CD4-positive, CD25-positive, alpha-beta regulatory T cell (primary cell): ENCODE measurements around the gene UTP3. TPM values are rescaled to one million over a fixed set of nuclear protein-coding genes. Genes with fewer than 3 reads are reported as not detected.
"Not testable (repeated sequence)": the region's sequence is repeated elsewhere in the genome, so short reads cannot be mapped to it uniquely, and the experiment has no call there.

Experiments
- ATAC-seq, 2 donors: fragments of 150-1000 bp; cut with Tn5 transposase; one replicate each; pipeline ENCODE4 v1.10.0; 2021; ENCODE audit warnings: low read depth in 2 of 2, moderate number of reproducible peaks in 2 of 2, moderate library complexity in 1 of 2
- DNase-seq, 3 donors: peaks; one replicate each; pipeline versions ENCODE4 v3.0.0 to v3.0.0-alpha.2; 2012 to 2022; ENCODE audit warnings: mixed read lengths in 1 of 3
- H3K27ac ChIP-seq: one replicate; pipeline ENCODE4 v1.7.0; 2013; ENCODE audit warnings: mild to moderate bottlenecking, low read length; ENCODE audit not compliant: insufficient read depth, poor library complexity, severe bottlenecking
- H3K27me3 ChIP-seq: one replicate; pipeline ENCODE4 v1.7.0; 2013; ENCODE audit warnings: low read length; ENCODE audit not compliant: control insufficient read depth, insufficient read depth
- H3K36me3 ChIP-seq: one replicate; pipeline ENCODE4 v1.7.0; 2013; ENCODE audit warnings: mild to moderate bottlenecking, low read length, moderate library complexity; ENCODE audit not compliant: control insufficient read depth, insufficient read depth
- H3K4me1 ChIP-seq: 2 replicates; pipeline ENCODE4 v1.7.0; 2013; ENCODE audit warnings: mild to moderate bottlenecking, low read length; ENCODE audit not compliant: insufficient read depth, control insufficient read depth, poor library complexity, severe bottlenecking
- H3K4me3 ChIP-seq: one replicate; pipeline ENCODE4 v1.7.0; 2013; ENCODE audit warnings: low read depth, mild to moderate bottlenecking, low read length, moderate library complexity
- H3K9me3 ChIP-seq, 2 experiments: 1 replicate in 1 of 2; 2 replicates in 1 of 2; pipeline ENCODE4 v1.7.0; 2013; ENCODE audit warnings: low read length in 2 of 2, mild to moderate bottlenecking in 1 of 2, moderate library complexity in 1 of 2; ENCODE audit not compliant: control insufficient read depth in 2 of 2
- H3K27ac Mint-ChIP-seq, 3 donors: one replicate each; pipeline ENCODE4 v1.8.0; 2020 to 2022; ENCODE audit warnings: mild to moderate bottlenecking in 3 of 3, mixed read lengths in 3 of 3, moderate library complexity in 2 of 3
- H3K27me3 Mint-ChIP-seq: one replicate; pipeline ENCODE4 v1.8.0; 2022; ENCODE audit warnings: mild to moderate bottlenecking, mixed read lengths
- H3K36me3 Mint-ChIP-seq: one replicate; pipeline ENCODE4 v1.8.0; 2020; ENCODE audit warnings: mixed read lengths
- H3K4me1 Mint-ChIP-seq, 4 donors: one replicate each; pipeline ENCODE4 v1.8.0; 2020 to 2022; ENCODE audit warnings: mixed read lengths in 4 of 4, mild to moderate bottlenecking in 1 of 4
- H3K4me3 Mint-ChIP-seq, 4 donors: one replicate each; pipeline ENCODE4 v1.8.0; 2020 to 2022; ENCODE audit warnings: mild to moderate bottlenecking in 4 of 4, mixed read lengths in 4 of 4, moderate library complexity in 3 of 4
- H3K9me3 Mint-ChIP-seq, 7 donors: one replicate each; pipeline ENCODE4 v1.8.0; 2020 to 2022; ENCODE audit warnings: mixed read lengths in 7 of 7, mild to moderate bottlenecking in 3 of 7, moderate library complexity in 2 of 7
- polyA plus RNA-seq, 4 donors: library from polyadenylated mRNA; unstranded; fragments of 300-500 nt; fragmentation: Illumina TruSeq; gene quantifications; one replicate each; pipeline ENCODE4 v1.2.3, GENCODE V29; 2021
- total RNA-seq: library from RNA; stranded (reverse); gene quantifications from one replicate; pipeline ENCODE4 v1.2.3, GENCODE V29; 2022

The UTP3 gene
- total and polyA plus RNA-seq, 5 donors from 2014 or later = 8.8 to 17.5 (median 13.5) TPM

GRCh38 chr4:70722199-70722791 is 34.0 kb downstream of the UTP3 start:
- Histone ChIP-seq H3K4me1 (no peaks in the 10 kb centered on the region), H3K27me3 (peaks cover 1% of the 10 kb centered on the region), H3K36me3 (no peaks in the 10 kb centered on the region), H3K4me3 (no peak overlapping the region), H3K9me3 (no peaks in the 10 kb centered on the region), H3K27ac (no peak overlapping the region)
- Mint-ChIP-seq H3K27ac (peak overlapping the region in 2 of 3 donors; percentile 12 to 67), H3K27me3 (peaks cover 19% of the 10 kb centered on the region), H3K4me3 (no peak overlapping the region), H3K4me1 (peaks cover 0 to 14% (median 6%) of the 10 kb centered on the region in 4 donors), H3K36me3 (peaks cover 3% of the 10 kb centered on the region), H3K9me3 (peaks cover 0 to 2% (median 0%) of the 10 kb centered on the region in 7 donors)
- no peak for ATAC-seq
- DNase-seq = no peak

- Histone ChIP-seq H3K27ac (no peak overlapping the region), H3K36me3 (no peaks in the 10 kb centered on the region), H3K4me1 (no peaks in the 10 kb centered on the region), H3K27me3 (peaks cover 1% of the 10 kb centered on the region), H3K4me3 (no peak overlapping the region), H3K9me3 (no peaks in the 10 kb centered on the region)
- ATAC-seq (no peak), DNase-seq (no peak)
- H3K27me3 Mint-ChIP-seq = peaks cover 11% of the 10 kb centered on the region
- H3K4me3 Mint-ChIP-seq = no peak overlapping the region
- H3K36me3 Mint-ChIP-seq = no peaks in the 10 kb centered on the region
- no peaks in the 10 kb centered on the region for H3K9me3 Mint-ChIP-seq
- H3K4me1 Mint-ChIP-seq = peaks cover 0 to 14% (median 6%) of the 10 kb centered on the region in 4 donors
- no peak overlapping the region for H3K27ac Mint-ChIP-seq
Observed at GRCh38 chr4:70724463-70724862, 36.1 kb downstream of the UTP3 start.

GRCh38 chr4:70725633-70726032 is 37.3 kb downstream of the UTP3 start:
- H3K27ac Mint-ChIP-seq = no peak overlapping the region
- peaks cover 4% of the 10 kb centered on the region for H3K27me3 Mint-ChIP-seq
- Histone ChIP-seq H3K27ac (no peak overlapping the region), H3K9me3 (no peaks in the 10 kb centered on the region), H3K27me3 (peaks cover 1% of the 10 kb centered on the region), H3K4me3 (no peak overlapping the region), H3K4me1 (no peaks in the 10 kb centered on the region), H3K36me3 (no peaks in the 10 kb centered on the region)
- peaks cover 0 to 14% (median 6%) of the 10 kb centered on the region in 4 donors for H3K4me1 Mint-ChIP-seq
- ATAC-seq = no peak
- no peak for DNase-seq
- H3K4me3 Mint-ChIP-seq = no peak overlapping the region
- H3K9me3 Mint-ChIP-seq = no peaks in the 10 kb centered on the region
- no peaks in the 10 kb centered on the region for H3K36me3 Mint-ChIP-seq

GRCh38 chr4:70726515-70726914 is 38.2 kb downstream of the UTP3 start:
- not testable (repeated sequence) for ATAC-seq, DNase-seq, H3K27me3 Mint-ChIP-seq, H3K27ac ChIP-seq, H3K27me3 ChIP-seq, H3K4me3 Mint-ChIP-seq, H3K4me3 ChIP-seq, H3K9me3 Mint-ChIP-seq, H3K36me3 ChIP-seq, H3K36me3 Mint-ChIP-seq, H3K9me3 ChIP-seq, H3K4me1 ChIP-seq, H3K27ac Mint-ChIP-seq
- peaks cover 0 to 14% (median 6%) of the 10 kb centered on the region in 4 donors for H3K4me1 Mint-ChIP-seq

GRCh38 chr4:70728091-70728490 is 39.8 kb downstream of the UTP3 start:
- Mint-ChIP-seq H3K27me3 (no peaks in the 10 kb centered on the region), H3K4me3 (no peak overlapping the region), H3K27ac (no peak overlapping the region), H3K9me3 (no peaks in the 10 kb centered on the region), H3K36me3 (no peaks in the 10 kb centered on the region), H3K4me1 (peaks cover 0 to 3% (median 1%) of the 10 kb centered on the region in 4 donors)
- Histone ChIP-seq H3K36me3 (no peaks in the 10 kb centered on the region), H3K4me3 (no peak overlapping the region), H3K4me1 (no peaks in the 10 kb centered on the region), H3K9me3 (no peaks in the 10 kb centered on the region), H3K27ac (no peak overlapping the region), H3K27me3 (no peaks in the 10 kb centered on the region)
- no peak for DNase-seq
- ATAC-seq = no peak

- peaks cover 33% of the 10 kb centered on the region for H3K4me1 ChIP-seq
- not testable (repeated sequence) for DNase-seq, H3K4me3 ChIP-seq, ATAC-seq, H3K36me3 Mint-ChIP-seq, H3K27me3 Mint-ChIP-seq, H3K27ac ChIP-seq, H3K27ac Mint-ChIP-seq, H3K9me3 ChIP-seq, H3K27me3 ChIP-seq, H3K36me3 ChIP-seq, H3K9me3 Mint-ChIP-seq
- H3K4me1 Mint-ChIP-seq = peaks cover 18 to 38% (median 25%) of the 10 kb centered on the region in 4 donors
- H3K4me3 Mint-ChIP-seq = peak overlapping the region in 1 of 4 donors; percentile 43
Observed at GRCh38 chr4:70732878-70733277, 44.5 kb downstream of the UTP3 start.

- no peaks in the 10 kb centered on the region for H3K27me3 Mint-ChIP-seq
- ATAC-seq = peak; percentile 92 to 93
- peaks cover 18 to 38% (median 25%) of the 10 kb centered on the region in 4 donors for H3K4me1 Mint-ChIP-seq
Observed at GRCh38 chr4:70734168-70734954, 46.0 kb downstream of the UTP3 start.

More at GRCh38 chr4:70734168-70734954, 46.0 kb downstream of the UTP3 start:
- DNase-seq = peak in 2 of 3 donors; percentile 60 to 82
- Mint-ChIP-seq H3K9me3 (no peaks in the 10 kb centered on the region), H3K4me3 (peak overlapping the region; percentile 59 to 91 (median 66)), H3K27ac (peak overlapping the region; percentile 69 to 96 (median 79)), H3K36me3 (no peaks in the 10 kb centered on the region)
- Histone ChIP-seq H3K27me3 (no peaks in the 10 kb centered on the region), H3K4me1 (peaks cover 33% of the 10 kb centered on the region), H3K4me3 (peak overlapping the region; percentile 83), H3K9me3 (no peaks in the 10 kb centered on the region), H3K27ac (peak overlapping the region; percentile 65), H3K36me3 (no peaks in the 10 kb centered on the region)
